ENCODE results near the gene TBKBP1. TPM values are rescaled to one million over a fixed set of nuclear protein-coding genes. Genes with fewer than 3 reads are reported as not detected.

Gene TBKBP1
- polyA plus RNA-seq, 3 donors = 0.22 to 7.7 (median 0.45) TPM

DNA sequence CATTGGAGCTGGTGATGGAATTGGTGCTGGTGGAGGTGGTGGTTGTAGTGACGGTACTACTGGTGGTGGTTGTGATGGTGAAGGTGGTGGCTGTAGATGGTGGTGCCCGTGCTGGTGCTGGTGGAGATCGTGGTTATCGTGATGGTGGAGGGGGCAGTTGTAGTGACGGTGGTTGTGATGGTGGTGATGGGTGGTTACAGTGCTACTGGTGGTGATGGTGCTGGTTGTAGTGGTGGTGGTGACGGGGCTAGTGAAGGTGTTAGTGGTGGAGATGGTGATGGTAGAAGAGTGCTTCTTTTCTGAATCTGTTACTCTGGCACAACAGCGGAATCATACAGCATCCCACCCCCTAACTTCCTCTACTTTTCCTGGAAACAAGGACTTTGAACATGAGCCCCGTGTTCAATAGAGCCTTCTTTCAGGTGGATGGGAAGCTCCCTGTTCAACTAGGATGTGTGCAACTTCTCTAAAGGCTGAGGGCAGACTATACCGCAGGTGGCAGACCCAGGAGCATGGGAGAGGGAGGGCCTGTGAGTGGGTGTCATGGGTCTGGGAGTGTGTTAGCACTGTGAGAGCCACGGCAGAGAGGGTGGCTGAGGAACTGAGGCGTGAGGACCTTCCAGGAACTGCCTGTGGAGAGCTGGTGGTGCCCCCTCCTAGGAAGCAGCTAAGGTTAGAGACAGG, 47.3 kb downstream of the TBKBP1 start:
- H3K9me3 ChIP-seq (replicated peaks in 1 of 2; ENCODE audit: control insufficient read depth in 1 of 2, insufficient read depth in 1 of 2, low read length in 2 of 2) = no peaks in the 10 kb centered on the region
- H3K27me3 ChIP-seq (ENCODE audit: control insufficient read depth in 2 of 2, insufficient read depth in 2 of 2, low read length in 2 of 2) = peaks cover 0 to 28% of the 10 kb centered on the region in 2 donors
- no peaks in the 10 kb centered on the region for H3K79me2 ChIP-seq (ENCODE audit: insufficient read depth, low read length)
- H3K27me3 Mint-ChIP-seq (ENCODE audit: low read depth in 3 of 3) = peaks cover 31 to 53% (median 32%) of the 10 kb centered on the region in 3 donors
- no peaks in the 10 kb centered on the region for H3K36me3 ChIP-seq (replicated peaks in 1 of 2; ENCODE audit: control insufficient read depth in 1 of 2, insufficient read depth in 2 of 2, low read length in 2 of 2)
- no peak overlapping the region for H2AFZ ChIP-seq (ENCODE audit: insufficient read depth, low read depth, low read length, poor library complexity, severe bottlenecking)
- H3K4me1 Mint-ChIP-seq = no peaks in the 10 kb centered on the region
- no peak overlapping the region for H3K27ac ChIP-seq (ENCODE audit: low read depth in 1 of 2, low read length in 2 of 2)
- H3K4me1 ChIP-seq (ENCODE audit: control insufficient read depth in 1 of 2, insufficient read depth in 2 of 2, low read length in 2 of 2) = no peaks in the 10 kb centered on the region
- H3K36me3 Mint-ChIP-seq = no peaks in the 10 kb centered on the region
- H3K4me3 Mint-ChIP-seq = no peak overlapping the region
- no peak overlapping the region for H3K4me3 ChIP-seq (replicated peaks in 1 of 3; ENCODE audit: low read depth in 2 of 3, low read length in 3 of 3)
- no peak overlapping the region for H3K27ac Mint-ChIP-seq
- H4K20me1 ChIP-seq (ENCODE audit: insufficient read depth, low read length) = no peaks in the 10 kb centered on the region
- no peak overlapping the region for H3K4me2 ChIP-seq (replicated peaks; ENCODE audit: extremely low read depth, low read length, poor library complexity, severe bottlenecking)
- H3K9me3 Mint-ChIP-seq = peaks cover 0 to 2% (median 0%) of the 10 kb centered on the region in 7 donors
- DNase-seq = no peak
- 83% methylated on average over 9 of the region's 11 CpGs for WGBS (ENCODE audit: insufficient coverage)
- no peak overlapping the region for H3K9ac ChIP-seq (ENCODE audit: insufficient read depth, low read length, poor library complexity, severe bottlenecking)
- TF ChIP-seq CTCF (IDR thresholded peaks at IDR 0.05) = no peak
- intact Hi-C loops (cut with micrococcal nuclease) = no loop called here

- Histone ChIP-seq H3K27me3 (ENCODE audit: control insufficient read depth in 2 of 2, insufficient read depth in 2 of 2, low read length in 2 of 2) (peaks cover 0 to 28% of the 10 kb centered on the region in 2 donors), H3K79me2 (ENCODE audit: insufficient read depth, low read length) (no peaks in the 10 kb centered on the region), H3K9me3 (replicated peaks in 1 of 2; ENCODE audit: control insufficient read depth in 1 of 2, insufficient read depth in 1 of 2, low read length in 2 of 2) (no peaks in the 10 kb centered on the region), H3K4me3 (replicated peaks in 1 of 3; ENCODE audit: low read depth in 2 of 3, low read length in 3 of 3) (no peak overlapping the region), H3K9ac (ENCODE audit: insufficient read depth, low read length, poor library complexity, severe bottlenecking) (no peak overlapping the region), H3K27ac (ENCODE audit: low read depth in 1 of 2, low read length in 2 of 2) (no peak overlapping the region), H2AFZ (ENCODE audit: insufficient read depth, low read depth, low read length, poor library complexity, severe bottlenecking) (no peak overlapping the region), H3K4me1 (ENCODE audit: control insufficient read depth in 1 of 2, insufficient read depth in 2 of 2, low read length in 2 of 2) (no peaks in the 10 kb centered on the region), H3K4me2 (replicated peaks; ENCODE audit: extremely low read depth, low read length, poor library complexity, severe bottlenecking) (no peak overlapping the region), H3K36me3 (replicated peaks in 1 of 2; ENCODE audit: control insufficient read depth in 1 of 2, insufficient read depth in 2 of 2, low read length in 2 of 2) (no peaks in the 10 kb centered on the region), H4K20me1 (ENCODE audit: insufficient read depth, low read length) (no peaks in the 10 kb centered on the region)
- Mint-ChIP-seq H3K4me3 (no peak overlapping the region), H3K27ac (no peak overlapping the region), H3K9me3 (peaks cover 0 to 2% (median 0%) of the 10 kb centered on the region in 7 donors), H3K4me1 (no peaks in the 10 kb centered on the region), H3K36me3 (no peaks in the 10 kb centered on the region), H3K27me3 (ENCODE audit: low read depth in 3 of 3) (peaks cover 32 to 53% (median 32%) of the 10 kb centered on the region in 3 donors)
- no peak for TF ChIP-seq CTCF (IDR thresholded peaks at IDR 0.05)
- intact Hi-C loops (cut with micrococcal nuclease) = no loop called here
- no peak for DNase-seq
- 72% methylated on average over 3 of the region's 9 CpGs for WGBS (ENCODE audit: insufficient coverage)
These were observed 47.8 kb downstream of the TBKBP1 start for GRCh38 chr17:47741793-47742145.
